HG03103 (cell line): Measurements from ENCODE around the gene FNDC3A.
"Not testable (repeated sequence)": the region's sequence is repeated elsewhere in the genome, so short reads cannot be mapped to it uniquely, and the experiment has no call there.

Source experiments
- ATAC-seq: cut with Tn5 transposase; IDR thresholded peaks from one replicate; pipeline ENCODE4 v1.9.1; 2021; ENCODE audit warnings: low read depth; ENCODE audit not compliant: unreplicated experiment

Gene FNDC3A

GRCh38 chr13:49132479-49133002, 156.8 kb downstream of the FNDC3A start:
- ATAC-seq, result no peak

- no peak for ATAC-seq
These were observed 158.6 kb downstream of the FNDC3A start for GRCh38 chr13:49134305-49134704.

GRCh38 chr13:49137138-49137643, 161.5 kb downstream of the FNDC3A start:
- ATAC-seq, result not testable (repeated sequence)

- ATAC-seq, result no peak
These were observed 165.3 kb downstream of the FNDC3A start for GRCh38 chr13:49140910-49141611.

- ATAC-seq, result no peak
These were observed 171.2 kb downstream of the FNDC3A start for GRCh38 chr13:49146950-49147355.

- no peak for ATAC-seq
These were observed 172.7 kb downstream of the FNDC3A start for GRCh38 chr13:49148405-49148804.

- ATAC-seq, result not testable (repeated sequence)
These were observed 182.4 kb downstream of the FNDC3A start for GRCh38 chr13:49157955-49158584.

GRCh38 chr13:49163162-49163561, 187.4 kb downstream of the FNDC3A start:
- ATAC-seq, result not testable (repeated sequence)

- ATAC-seq, result no peak
These were observed 189.0 kb downstream of the FNDC3A start for GRCh38 chr13:49164712-49165111.

- no peak for ATAC-seq
These were observed 190.4 kb downstream of the FNDC3A start for GRCh38 chr13:49165798-49166752.

GRCh38 chr13:49171359-49171758, 195.6 kb downstream of the FNDC3A start:
- no peak for ATAC-seq

GRCh38 chr13:49183672-49184325, 208.1 kb downstream of the FNDC3A start:
- no peak for ATAC-seq

GRCh38 chr13:49184621-49185020, 208.9 kb downstream of the FNDC3A start:
- ATAC-seq, result no peak

GRCh38 chr13:49185264-49185663, 209.6 kb downstream of the FNDC3A start:
- ATAC-seq, result no peak

- ATAC-seq, result no peak
These were observed 215.2 kb downstream of the FNDC3A start for GRCh38 chr13:49190901-49191300.

- no peak for ATAC-seq
These were observed 230.9 kb downstream of the FNDC3A start for GRCh38 chr13:49206641-49207040.

- no peak for ATAC-seq
These were observed 232.9 kb downstream of the FNDC3A start for GRCh38 chr13:49208619-49209018.

GRCh38 chr13:49210114-49210513, 234.4 kb downstream of the FNDC3A start:
- ATAC-seq, result no peak

GRCh38 chr13:49210669-49211068, 235.0 kb downstream of the FNDC3A start:
- ATAC-seq, result no peak

- ATAC-seq, result no peak
These were observed 237.8 kb downstream of the FNDC3A start for GRCh38 chr13:49213539-49213938.
